HEK293T (cell line): ENCODE results near the gene RBBP6.
"Not testable (repeated sequence)": the region's sequence is repeated elsewhere in the genome, so short reads cannot be mapped to it uniquely, and the experiment has no call there.

ENCODE experiments used
- BHLHE40 ChIP-seq: fragments of 450-650 bp; IDR thresholded peaks from 2 replicates; pipeline ENCODE4 v1.6.1; 2016; ENCODE audit warnings: mild to moderate bottlenecking, moderate library complexity, borderline replicate concordance
- ELF4 ChIP-seq: fragments of 450-650 bp; IDR thresholded peaks from 2 replicates; pipeline ENCODE4 v1.6.1; 2017; ENCODE audit warnings: antibody characterized with exemption
- HDGF ChIP-seq: fragments of 450-650 bp; IDR thresholded peaks from 2 replicates; pipeline ENCODE4 v1.6.1; 2017; ENCODE audit warnings: antibody characterized with exemption, borderline replicate concordance
- LEF1 ChIP-seq: fragments of 450-650 bp; IDR thresholded peaks from 2 replicates; pipeline ENCODE4 v1.6.1; 2017; ENCODE audit warnings: mild to moderate bottlenecking, borderline replicate concordance
- SP1 ChIP-seq: fragments of 450-650 bp; IDR thresholded peaks from 2 replicates; pipeline ENCODE4 v1.6.1; 2017
- SUZ12 ChIP-seq: fragments of 450-650 bp; IDR thresholded peaks from 2 replicates; pipeline ENCODE4 v1.6.1; 2016; ENCODE audit warnings: mild to moderate bottlenecking
- TARDBP ChIP-seq: fragments of 450-650 bp; IDR thresholded peaks from 2 replicates; pipeline ENCODE4 v1.6.1; 2016

- TF ChIP-seq SP1, BHLHE40, ELF4, HDGF, LEF1, SUZ12, TARDBP: not testable (repeated sequence)
Measured at GRCh38 chr16:24574515-24575485, 35.4 kb downstream of the RBBP6 start.
